Glutamatergic neuron (in vitro differentiated cells): ENCODE results near the gene PARP2. TPM values are rescaled to one million over a fixed set of nuclear protein-coding genes. Genes with fewer than 3 reads are reported as not detected.
A peak's percentile ranks its signal among the peaks of the same experiment; 100 is the strongest.
"Not testable (repeated sequence)": the region's sequence is repeated elsewhere in the genome, so short reads cannot be mapped to it uniquely, and the experiment has no call there.

Experiments used
- DNase-seq: peaks from one replicate; pipeline ENCODE4 v3.0.0; 2022
- H3K27ac Mint-ChIP-seq: one replicate; pipeline ENCODE4 v1.8.0; 2020; ENCODE audit warnings: mild to moderate bottlenecking, mixed read lengths, inconsistent platforms; ENCODE audit not compliant: unreplicated experiment
- H3K27me3 Mint-ChIP-seq: one replicate; pipeline ENCODE4 v1.8.0; 2020; ENCODE audit warnings: mild to moderate bottlenecking, moderate library complexity, mixed read lengths, inconsistent platforms; ENCODE audit not compliant: unreplicated experiment
- H3K36me3 Mint-ChIP-seq: one replicate; pipeline ENCODE4 v1.8.0; 2020; ENCODE audit warnings: mild to moderate bottlenecking, mixed read lengths, inconsistent platforms; ENCODE audit not compliant: unreplicated experiment
- H3K4me1 Mint-ChIP-seq: one replicate; pipeline ENCODE4 v1.8.0; 2020; ENCODE audit warnings: mild to moderate bottlenecking, low read depth, mixed read lengths, inconsistent platforms; ENCODE audit not compliant: unreplicated experiment
- H3K4me3 Mint-ChIP-seq: one replicate; pipeline ENCODE4 v1.8.0; 2020; ENCODE audit warnings: mild to moderate bottlenecking, mixed read lengths, inconsistent platforms; ENCODE audit not compliant: unreplicated experiment
- H3K9me3 Mint-ChIP-seq: one replicate; pipeline ENCODE4 v1.8.0; 2020; ENCODE audit warnings: mild to moderate bottlenecking, moderate library complexity, mixed read lengths, inconsistent platforms; ENCODE audit not compliant: unreplicated experiment
- total RNA-seq: library from RNA; stranded (reverse); fragmentation: NEBNext Ultra II Directional; extraction: Animal tissue kit (Norgen Biotek cat#: 25700); gene quantifications from one replicate; pipeline ENCODE4 v1.2.1, GENCODE V29; 2021; ENCODE audit not compliant: unreplicated experiment
- TF ChIP-seq, protein P1 (sequence below): fragments of 200-600 bp; sonication (generic); IDR thresholded peaks from one replicate; pipeline ENCODE4 v1.5.0; 2021; ENCODE audit not compliant: partially characterized antibody, unreplicated experiment

The PARP2 gene
- total RNA-seq, 1 donor from 2014 or later, result 33.9 TPM

DNA sequence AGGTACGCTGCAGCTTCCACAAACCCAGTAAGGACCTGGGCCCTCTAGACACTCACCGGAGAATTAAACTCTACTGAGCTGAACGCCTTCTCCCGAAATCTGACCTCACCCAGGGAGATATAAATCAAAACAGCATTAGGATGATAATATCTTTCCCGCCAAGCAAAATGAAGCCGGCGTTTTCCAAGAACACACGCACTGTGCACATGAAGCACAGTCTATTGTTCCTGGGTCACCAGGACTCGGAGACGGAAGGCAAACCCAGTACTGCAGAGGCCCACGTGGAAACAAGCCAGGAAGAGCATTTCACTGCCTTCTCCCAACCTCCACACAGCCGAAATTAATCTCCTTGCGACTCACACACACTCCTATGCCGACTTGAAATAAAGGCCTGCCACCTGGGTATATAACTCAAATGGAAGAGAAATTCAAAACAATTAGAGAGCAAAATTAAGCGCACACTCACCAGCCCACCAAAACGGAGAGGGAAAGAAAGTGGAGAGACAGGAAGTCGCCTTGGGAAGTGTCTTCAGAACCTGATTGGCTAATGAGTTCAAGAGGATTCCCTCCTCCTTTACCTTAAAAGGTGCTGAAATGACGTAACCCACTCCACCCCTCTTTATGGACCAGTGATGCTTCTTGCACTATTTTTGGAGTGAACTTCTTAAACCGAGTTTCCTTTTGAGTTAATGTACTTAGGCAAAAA lies 10.5 kb upstream of the PARP2 start, which contains the start of gene CCNB1IP1:
Gene CCNB1IP1 (minus strand): TSS at position 492 of the 706 bp plus-strand sequence. CDS start 16,756 bp downstream, outside the sequence.
- no peaks in the 10 kb centered on the region for H3K36me3 Mint-ChIP-seq
- TF ChIP-seq, protein P1, sequence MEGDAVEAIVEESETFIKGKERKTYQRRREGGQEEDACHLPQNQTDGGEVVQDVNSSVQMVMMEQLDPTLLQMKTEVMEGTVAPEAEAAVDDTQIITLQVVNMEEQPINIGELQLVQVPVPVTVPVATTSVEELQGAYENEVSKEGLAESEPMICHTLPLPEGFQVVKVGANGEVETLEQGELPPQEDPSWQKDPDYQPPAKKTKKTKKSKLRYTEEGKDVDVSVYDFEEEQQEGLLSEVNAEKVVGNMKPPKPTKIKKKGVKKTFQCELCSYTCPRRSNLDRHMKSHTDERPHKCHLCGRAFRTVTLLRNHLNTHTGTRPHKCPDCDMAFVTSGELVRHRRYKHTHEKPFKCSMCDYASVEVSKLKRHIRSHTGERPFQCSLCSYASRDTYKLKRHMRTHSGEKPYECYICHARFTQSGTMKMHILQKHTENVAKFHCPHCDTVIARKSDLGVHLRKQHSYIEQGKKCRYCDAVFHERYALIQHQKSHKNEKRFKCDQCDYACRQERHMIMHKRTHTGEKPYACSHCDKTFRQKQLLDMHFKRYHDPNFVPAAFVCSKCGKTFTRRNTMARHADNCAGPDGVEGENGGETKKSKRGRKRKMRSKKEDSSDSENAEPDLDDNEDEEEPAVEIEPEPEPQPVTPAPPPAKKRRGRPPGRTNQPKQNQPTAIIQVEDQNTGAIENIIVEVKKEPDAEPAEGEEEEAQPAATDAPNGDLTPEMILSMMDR, result no peak
- H3K27me3 Mint-ChIP-seq, result peaks cover 6% of the 10 kb centered on the region
- no peaks in the 10 kb centered on the region for H3K9me3 Mint-ChIP-seq
- peak within 1 kb of the TSS; percentile 98 for H3K27ac Mint-ChIP-seq
- DNase-seq, result peak; percentile 35
- peak within 1 kb of the TSS; percentile 98 for H3K4me3 Mint-ChIP-seq
- H3K4me1 Mint-ChIP-seq, result peaks cover 17% of the 10 kb centered on the region

DNA sequence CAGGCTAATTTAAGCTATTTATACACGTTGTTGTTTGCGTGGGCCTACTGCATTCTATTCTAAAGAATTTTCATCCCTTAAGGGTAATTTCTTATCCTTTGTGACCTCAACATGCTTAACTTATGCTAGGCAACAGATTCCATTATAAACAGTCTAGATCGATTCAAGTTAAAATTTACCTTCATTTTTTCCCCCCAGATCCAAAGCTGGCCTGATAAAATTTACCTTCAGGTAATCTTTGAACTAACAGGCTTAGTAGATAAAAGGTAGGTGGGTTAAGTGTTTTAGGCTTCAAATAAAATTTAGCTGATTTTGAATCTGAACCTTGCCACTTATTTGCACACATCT lies 10.0 kb upstream of the PARP2 start:
- DNase-seq, result no peak
- Mint-ChIP-seq H3K4me3 (peak overlapping the region; percentile 98), H3K9me3 (no peaks in the 10 kb centered on the region), H3K27me3 (peaks cover 6% of the 10 kb centered on the region), H3K4me1 (peaks cover 17% of the 10 kb centered on the region), H3K36me3 (no peaks in the 10 kb centered on the region), H3K27ac (peak overlapping the region; percentile 98)
- TF ChIP-seq, protein P1, result no peak

DNA sequence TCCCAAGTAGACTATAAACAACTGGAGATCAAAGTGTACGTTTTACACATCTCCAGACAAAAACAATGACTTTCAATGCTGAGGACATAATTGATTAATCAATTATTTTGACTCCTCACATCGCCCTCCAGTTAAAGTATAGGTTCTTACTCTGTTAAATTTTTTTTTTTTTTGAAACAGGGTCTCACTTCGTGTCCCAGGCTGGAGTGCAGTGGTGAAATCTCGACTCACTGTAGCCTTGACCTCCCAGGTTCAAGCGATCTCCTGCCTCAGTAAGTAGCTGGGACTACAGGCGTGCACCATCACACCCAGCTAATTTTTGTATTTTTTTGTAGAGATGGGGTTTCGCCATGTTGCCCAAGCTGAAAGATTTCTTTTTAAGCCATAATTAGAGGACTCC lies 9.4 kb upstream of the PARP2 start:
- H3K27ac Mint-ChIP-seq, result no peak overlapping the region
- TF ChIP-seq, protein P1, result no peak
- no peak overlapping the region for H3K4me3 Mint-ChIP-seq

DNA sequence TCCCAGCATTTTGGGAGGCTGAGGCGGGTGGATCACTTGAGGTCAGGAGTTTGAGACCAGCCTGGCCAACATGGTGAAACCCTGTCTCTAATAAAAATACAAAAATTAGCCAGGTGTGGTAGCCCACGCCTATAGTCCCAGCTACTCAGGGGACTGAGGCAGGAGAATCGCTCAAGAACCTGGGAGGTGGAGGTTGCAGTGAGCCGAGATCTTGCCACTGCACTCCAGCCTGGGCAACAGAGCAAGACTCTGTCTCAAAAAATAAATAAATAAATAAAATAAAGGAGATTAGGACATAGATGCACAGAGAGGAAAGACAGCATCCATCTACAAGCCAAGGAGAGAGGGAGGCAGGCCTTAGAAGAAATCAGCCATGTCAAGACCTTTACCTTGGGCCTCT lies 2.4 kb upstream of the PARP2 start:
- peaks cover 11% of the 10 kb centered on the region for H3K27me3 Mint-ChIP-seq
- not testable (repeated sequence) for H3K4me1 Mint-ChIP-seq, H3K4me3 Mint-ChIP-seq, H3K27ac Mint-ChIP-seq, DNase-seq, H3K36me3 Mint-ChIP-seq, H3K9me3 Mint-ChIP-seq

More for the DNA sequence above, 9.4 kb upstream of the PARP2 start:
- Mint-ChIP-seq H3K36me3 (no peaks in the 10 kb centered on the region), H3K9me3 (peaks cover 2% of the 10 kb centered on the region), H3K4me1 (peaks cover 17% of the 10 kb centered on the region), H3K27me3 (peaks cover 6% of the 10 kb centered on the region)
- no peak for DNase-seq

DNA sequence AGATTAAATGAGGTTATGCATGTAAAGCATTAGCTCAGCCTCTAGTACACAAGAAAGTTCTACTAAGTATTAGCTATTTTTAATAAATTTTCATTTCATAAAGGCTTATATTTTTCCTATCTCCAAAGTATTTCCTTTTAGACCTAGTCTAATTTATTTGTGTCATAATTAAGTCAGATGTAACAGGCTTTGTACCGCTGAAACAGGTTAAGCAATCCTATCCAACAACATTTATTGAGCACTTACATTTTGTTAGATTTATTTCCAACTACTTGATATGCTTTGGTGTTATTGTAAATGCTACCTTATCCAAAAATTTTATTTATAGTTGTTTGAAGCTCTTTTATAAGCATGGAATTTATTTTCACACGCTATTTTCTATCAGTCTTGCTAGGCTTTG lies 1.8 kb upstream of the PARP2 start:
- TF ChIP-seq, protein P1, result no peak
- Mint-ChIP-seq H3K4me3 (peak overlapping the region; percentile 92), H3K4me1 (peaks cover 2% of the 10 kb centered on the region), H3K36me3 (no peaks in the 10 kb centered on the region), H3K9me3 (peaks cover 8% of the 10 kb centered on the region), H3K27me3 (peaks cover 11% of the 10 kb centered on the region), H3K27ac (no peak overlapping the region)
- DNase-seq, result no peak
